K562 (cell line): ENCODE measurements around the gene TNPO2. TPM values are rescaled to one million over a fixed set of nuclear protein-coding genes. Genes with fewer than 3 reads are reported as not detected.

Experiments
- ARNT ChIP-seq, 2 experiments: fragments of 450-650 bp; IDR thresholded peaks; 2 replicates each; pipeline ENCODE4 v1.6.1; 2016; ENCODE audit warnings: mild to moderate bottlenecking in 1 of 2
- BRCA1 ChIP-seq, 2 experiments: fragments of 450-650 bp in 1 of 2; sonication (generic) in 1 of 2; formaldehyde crosslinking in 1 of 2; IDR thresholded peaks; 2 replicates each; pipeline versions ENCODE4 v1.5.0 to v1.6.1; 2017 to 2020; ENCODE audit warnings: mild to moderate bottlenecking in 1 of 2, missing genetic modification reagents in 1 of 2
- EHMT2 ChIP-seq: fragments of 450-650 bp; IDR thresholded peaks from 2 replicates; pipeline ENCODE4 v1.6.1; 2018; ENCODE audit warnings: antibody characterized with exemption
- FOXA1 ChIP-seq: fragments of 450-650 bp; IDR thresholded peaks from 2 replicates; pipeline ENCODE4 v1.6.1; 2016; ENCODE audit warnings: mild to moderate bottlenecking, borderline replicate concordance
- HNRNPK ChIP-seq: fragments of 200-400 bp; formaldehyde crosslinking; IDR thresholded peaks from one replicate; pipeline ENCODE4 v1.6.1; 2018; ENCODE audit warnings: mild to moderate bottlenecking, low read depth, low read length; ENCODE audit not compliant: poor library complexity, severe bottlenecking
- NBN ChIP-seq: fragments of 450-650 bp; IDR thresholded peaks from 2 replicates; pipeline ENCODE4 v1.6.1; 2016; ENCODE audit warnings: low read depth, mild to moderate bottlenecking
- PHF8 ChIP-seq: fragments of 200-600 bp; sonication (generic); IDR thresholded peaks from 2 replicates; pipeline ENCODE4 v1.6.1; 2012; ENCODE audit warnings: mixed run types, mild to moderate bottlenecking, inconsistent platforms, low read length, moderate library complexity, borderline replicate concordance
- PTRF ChIP-seq: fragments of 450-650 bp; IDR thresholded peaks from 2 replicates; pipeline ENCODE4 v1.6.1; 2016; ENCODE audit warnings: mild to moderate bottlenecking, missing genetic modification characterization, missing compliant biosample characterization
- XRCC3 ChIP-seq: fragments of 450-650 bp; IDR thresholded peaks from 2 replicates; pipeline ENCODE4 v1.6.1; 2017; ENCODE audit warnings: mild to moderate bottlenecking, moderate library complexity
- ZFP30 ChIP-seq: fragments of 250-450 bp; sonication (Bioruptor Pico); IDR thresholded peaks from 2 replicates; pipeline ENCODE4 v1.8.0; 2022; ENCODE audit warnings: moderate library complexity, mild to moderate bottlenecking, inconsistent platforms, borderline replicate concordance
- polyA plus RNA-seq, 8 experiments: library from polyadenylated mRNA; depleted of rRNA in 4 of 8; stranded (reverse) in 5 of 8; unstranded in 3 of 8; fragments of >200 nt; fragmentation: Nextera tagmentation in 2 of 8; fragmentation: Illumina TruSeq in 1 of 8; extraction: Ambion mirVana in 2 of 8; extraction: Trizol in 1 of 8; gene quantifications; 2 replicates each; pipeline versions ENCODE4 v1.2.1 to v1.2.3, GENCODE V29; 2011 to 2014; ENCODE audit warnings: inconsistent platforms in 1 of 8, missing spikeins in 1 of 8
- total RNA-seq, 7 experiments: library from RNA; depleted of rRNA in 6 of 7; stranded (reverse); fragments of >200 nt in 6 of 7; fragmentation: Illumina TruSeq in 2 of 7; extraction: Trizol in 2 of 7; gene quantifications; 2 replicates each; pipeline versions ENCODE4 v1.2.1 to v1.2.3, GENCODE V29; 2011 to 2021; ENCODE audit warnings: low replicate concordance in 1 of 7
- TF ChIP-seq, protein P1 (sequence below): IDR thresholded peaks from 2 replicates; pipeline ENCODE4 v1.6.1; 2014; ENCODE audit warnings: antibody characterized with exemption
- TF ChIP-seq, protein P2 (sequence below): sonication (generic); formaldehyde crosslinking; IDR thresholded peaks from 2 replicates; pipeline ENCODE4 v1.8.0; 2022; ENCODE audit warnings: mild to moderate bottlenecking, missing genetic modification reagents
- TF ChIP-seq, protein P3 (sequence below): fragments of 450-650 bp; formaldehyde crosslinking; IDR thresholded peaks from 2 replicates; pipeline ENCODE4 v1.4.0; 2020; ENCODE audit warnings: mild to moderate bottlenecking, moderate library complexity
- TF ChIP-seq, protein P4 (sequence below): sonication (generic); formaldehyde crosslinking; IDR thresholded peaks from 2 replicates; pipeline ENCODE4 v1.8.0; 2022; ENCODE audit warnings: mild to moderate bottlenecking, missing genetic modification reagents
- TF ChIP-seq, protein P5 (sequence below): sonication (generic); formaldehyde crosslinking; IDR thresholded peaks from 2 replicates; pipeline ENCODE4 v1.8.1; 2022; ENCODE audit warnings: missing genetic modification reagents

Gene TNPO2
- total and polyA plus RNA-seq, 9 of the 15 experiments (the other 6 are each of a cell fraction or from before 2014, with no cell fraction given): 6.0 to 126 (median 53.8) TPM

DNA sequence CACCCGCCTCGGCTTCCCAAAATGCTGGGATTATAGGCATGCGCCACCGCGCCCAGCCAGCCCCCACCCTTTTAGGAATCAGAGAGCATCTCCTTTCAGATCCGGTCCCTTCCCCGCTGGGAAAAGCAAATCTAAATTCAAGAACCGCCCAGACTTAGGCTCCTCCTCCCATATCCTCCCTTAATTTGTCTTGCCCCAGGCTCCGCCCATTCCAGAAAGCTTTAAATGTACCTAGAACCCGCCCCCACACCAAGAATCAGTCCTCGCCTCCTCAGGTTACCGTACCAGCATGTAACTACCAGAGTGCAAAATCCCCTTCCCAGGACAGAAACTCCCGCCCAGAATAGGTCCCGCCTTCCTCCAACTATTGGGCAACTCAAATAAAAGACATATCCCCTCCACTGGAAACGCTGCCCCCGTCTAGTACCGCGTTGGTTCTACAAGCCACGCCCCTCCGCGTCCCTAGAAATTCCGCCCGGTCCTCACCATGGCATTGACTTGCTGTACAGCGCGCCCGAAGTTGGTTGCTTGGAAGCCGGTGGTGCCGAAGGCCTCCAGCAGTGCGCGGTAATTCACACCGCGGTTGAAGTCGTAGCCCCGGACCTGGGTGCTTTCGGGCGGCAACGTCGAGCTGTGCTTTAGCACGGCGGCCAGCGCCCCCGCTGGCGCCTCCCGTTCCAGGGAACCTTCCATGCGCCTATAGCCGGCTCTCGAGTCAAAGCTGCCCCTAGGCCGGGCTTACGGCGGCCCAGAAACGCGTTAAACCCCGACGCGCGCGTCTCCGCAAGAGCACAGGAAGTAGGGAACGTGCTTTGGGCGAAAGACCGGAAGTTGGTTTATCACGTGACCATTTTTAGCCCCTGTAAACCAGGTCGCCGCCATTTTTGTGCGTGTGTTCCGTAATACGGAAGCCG lies 42.4 kb downstream of the TNPO2 start, which contains the start of gene DHPS (continued):
- TF ChIP-seq EHMT2 (no peak), PTRF (no peak), BRCA1 (IDR thresholded peaks at IDR 0.05) (no peak), BRCA1 (CRISPR knock-in tag; IDR thresholded peaks at IDR 0.05) (no peak), PHF8 (peak; percentile 98), ZFP30 (no peak), FOXA1 (no peak), NBN (no peak), ARNT (IDR thresholded peaks at IDR 0.05) (no peak), HNRNPK (no peak), XRCC3 (no peak)
- TF ChIP-seq, protein P1, sequence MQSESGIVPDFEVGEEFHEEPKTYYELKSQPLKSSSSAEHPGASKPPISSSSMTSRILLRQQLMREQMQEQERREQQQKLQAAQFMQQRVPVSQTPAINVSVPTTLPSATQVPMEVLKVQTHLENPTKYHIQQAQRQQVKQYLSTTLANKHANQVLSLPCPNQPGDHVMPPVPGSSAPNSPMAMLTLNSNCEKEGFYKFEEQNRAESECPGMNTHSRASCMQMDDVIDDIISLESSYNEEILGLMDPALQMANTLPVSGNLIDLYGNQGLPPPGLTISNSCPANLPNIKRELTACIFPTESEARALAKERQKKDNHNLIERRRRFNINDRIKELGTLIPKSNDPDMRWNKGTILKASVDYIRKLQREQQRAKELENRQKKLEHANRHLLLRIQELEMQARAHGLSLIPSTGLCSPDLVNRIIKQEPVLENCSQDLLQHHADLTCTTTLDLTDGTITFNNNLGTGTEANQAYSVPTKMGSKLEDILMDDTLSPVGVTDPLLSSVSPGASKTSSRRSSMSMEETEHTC: peak; percentile 41; the same call in 1 of the 2 replicates
- TF ChIP-seq, protein P2, sequence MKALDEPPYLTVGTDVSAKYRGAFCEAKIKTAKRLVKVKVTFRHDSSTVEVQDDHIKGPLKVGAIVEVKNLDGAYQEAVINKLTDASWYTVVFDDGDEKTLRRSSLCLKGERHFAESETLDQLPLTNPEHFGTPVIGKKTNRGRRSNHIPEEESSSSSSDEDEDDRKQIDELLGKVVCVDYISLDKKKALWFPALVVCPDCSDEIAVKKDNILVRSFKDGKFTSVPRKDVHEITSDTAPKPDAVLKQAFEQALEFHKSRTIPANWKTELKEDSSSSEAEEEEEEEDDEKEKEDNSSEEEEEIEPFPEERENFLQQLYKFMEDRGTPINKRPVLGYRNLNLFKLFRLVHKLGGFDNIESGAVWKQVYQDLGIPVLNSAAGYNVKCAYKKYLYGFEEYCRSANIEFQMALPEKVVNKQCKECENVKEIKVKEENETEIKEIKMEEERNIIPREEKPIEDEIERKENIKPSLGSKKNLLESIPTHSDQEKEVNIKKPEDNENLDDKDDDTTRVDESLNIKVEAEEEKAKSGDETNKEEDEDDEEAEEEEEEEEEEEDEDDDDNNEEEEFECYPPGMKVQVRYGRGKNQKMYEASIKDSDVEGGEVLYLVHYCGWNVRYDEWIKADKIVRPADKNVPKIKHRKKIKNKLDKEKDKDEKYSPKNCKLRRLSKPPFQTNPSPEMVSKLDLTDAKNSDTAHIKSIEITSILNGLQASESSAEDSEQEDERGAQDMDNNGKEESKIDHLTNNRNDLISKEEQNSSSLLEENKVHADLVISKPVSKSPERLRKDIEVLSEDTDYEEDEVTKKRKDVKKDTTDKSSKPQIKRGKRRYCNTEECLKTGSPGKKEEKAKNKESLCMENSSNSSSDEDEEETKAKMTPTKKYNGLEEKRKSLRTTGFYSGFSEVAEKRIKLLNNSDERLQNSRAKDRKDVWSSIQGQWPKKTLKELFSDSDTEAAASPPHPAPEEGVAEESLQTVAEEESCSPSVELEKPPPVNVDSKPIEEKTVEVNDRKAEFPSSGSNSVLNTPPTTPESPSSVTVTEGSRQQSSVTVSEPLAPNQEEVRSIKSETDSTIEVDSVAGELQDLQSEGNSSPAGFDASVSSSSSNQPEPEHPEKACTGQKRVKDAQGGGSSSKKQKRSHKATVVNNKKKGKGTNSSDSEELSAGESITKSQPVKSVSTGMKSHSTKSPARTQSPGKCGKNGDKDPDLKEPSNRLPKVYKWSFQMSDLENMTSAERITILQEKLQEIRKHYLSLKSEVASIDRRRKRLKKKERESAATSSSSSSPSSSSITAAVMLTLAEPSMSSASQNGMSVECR (CRISPR knock-in tag): peak; percentile 93
- TF ChIP-seq, protein P3, sequence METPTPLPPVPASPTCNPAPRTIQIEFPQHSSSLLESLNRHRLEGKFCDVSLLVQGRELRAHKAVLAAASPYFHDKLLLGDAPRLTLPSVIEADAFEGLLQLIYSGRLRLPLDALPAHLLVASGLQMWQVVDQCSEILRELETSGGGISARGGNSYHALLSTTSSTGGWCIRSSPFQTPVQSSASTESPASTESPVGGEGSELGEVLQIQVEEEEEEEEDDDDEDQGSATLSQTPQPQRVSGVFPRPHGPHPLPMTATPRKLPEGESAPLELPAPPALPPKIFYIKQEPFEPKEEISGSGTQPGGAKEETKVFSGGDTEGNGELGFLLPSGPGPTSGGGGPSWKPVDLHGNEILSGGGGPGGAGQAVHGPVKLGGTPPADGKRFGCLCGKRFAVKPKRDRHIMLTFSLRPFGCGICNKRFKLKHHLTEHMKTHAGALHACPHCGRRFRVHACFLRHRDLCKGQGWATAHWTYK (CRISPR knock-in tag): peak; percentile 85; the same call in 1 of the 2 replicates
- TF ChIP-seq, protein P4, sequence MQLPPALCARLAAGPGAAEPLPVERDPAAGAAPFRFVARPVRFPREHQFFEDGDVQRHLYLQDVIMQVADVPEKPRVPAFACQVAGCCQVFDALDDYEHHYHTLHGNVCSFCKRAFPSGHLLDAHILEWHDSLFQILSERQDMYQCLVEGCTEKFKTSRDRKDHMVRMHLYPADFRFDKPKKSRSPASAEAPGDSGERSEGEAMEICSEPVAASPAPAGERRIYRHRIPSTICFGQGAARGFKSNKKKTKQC (CRISPR knock-in tag): peak; percentile 91
- TF ChIP-seq, protein P5, sequence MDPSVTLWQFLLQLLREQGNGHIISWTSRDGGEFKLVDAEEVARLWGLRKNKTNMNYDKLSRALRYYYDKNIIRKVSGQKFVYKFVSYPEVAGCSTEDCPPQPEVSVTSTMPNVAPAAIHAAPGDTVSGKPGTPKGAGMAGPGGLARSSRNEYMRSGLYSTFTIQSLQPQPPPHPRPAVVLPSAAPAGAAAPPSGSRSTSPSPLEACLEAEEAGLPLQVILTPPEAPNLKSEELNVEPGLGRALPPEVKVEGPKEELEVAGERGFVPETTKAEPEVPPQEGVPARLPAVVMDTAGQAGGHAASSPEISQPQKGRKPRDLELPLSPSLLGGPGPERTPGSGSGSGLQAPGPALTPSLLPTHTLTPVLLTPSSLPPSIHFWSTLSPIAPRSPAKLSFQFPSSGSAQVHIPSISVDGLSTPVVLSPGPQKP (CRISPR knock-in tag): peak; percentile 89; the same call in 1 of the 2 replicates
